HPDE6-E6E7 (cell line): ENCODE data around the gene PKD1.
"Not testable (repeated sequence)": the region's sequence is repeated elsewhere in the genome, so short reads cannot be mapped to it uniquely, and the experiment has no call there.

Source experiments
- DNase-seq: peaks from one replicate; pipeline ENCODE4 v3.0.0; 2011; ENCODE audit warnings: missing footprints; ENCODE audit errors: extremely low spot score

Gene PKD1

GRCh38 chr16:2150418-2151187 lies 14.9 kb upstream of the PKD1 start:
- no peak for DNase-seq

GRCh38 chr16:2149630-2150417 lies 14.1 kb upstream of the PKD1 start:
- DNase-seq: no peak

GRCh38 chr16:2148714-2149629 lies 13.3 kb upstream of the PKD1 start:
- no peak for DNase-seq

- DNase-seq: no peak
These were observed 12.4 kb upstream of the PKD1 start, which contains the start of gene RAB26 for GRCh38 chr16:2147981-2148671. Gene RAB26, plus strand, starts transcription at chr16:2148625. Its CDS starts 159 bp downstream, at chr16:2148784.

- DNase-seq: no peak
These were observed 11.7 kb upstream of the PKD1 start for GRCh38 chr16:2147378-2147777.

- no peak for DNase-seq
These were observed 10.1 kb upstream of the PKD1 start for GRCh38 chr16:2145843-2146242.

GRCh38 chr16:2143878-2144485 lies 8.3 kb upstream of the PKD1 start:
- no peak for DNase-seq

- no peak for DNase-seq
These were observed 7.5 kb upstream of the PKD1 start for GRCh38 chr16:2142942-2143877.

- not testable (repeated sequence) for DNase-seq
These were observed 627 bp downstream of the PKD1 start for GRCh38 chr16:2135071-2135470.

- not testable (repeated sequence) for DNase-seq
These were observed 1.9 kb downstream of the PKD1 start for GRCh38 chr16:2133797-2134196.

GRCh38 chr16:2129890-2130447 lies 5.7 kb downstream of the PKD1 start:
- not testable (repeated sequence) for DNase-seq

GRCh38 chr16:2129251-2129650 lies 6.4 kb downstream of the PKD1 start:
- not testable (repeated sequence) for DNase-seq

GRCh38 chr16:2127630-2128280 lies 7.9 kb downstream of the PKD1 start:
- not testable (repeated sequence) for DNase-seq

GRCh38 chr16:2126928-2127556 lies 8.7 kb downstream of the PKD1 start:
- DNase-seq: not testable (repeated sequence)

- not testable (repeated sequence) for DNase-seq
These were observed 9.4 kb downstream of the PKD1 start for GRCh38 chr16:2126161-2126743.

- not testable (repeated sequence) for DNase-seq
These were observed 10.1 kb downstream of the PKD1 start for GRCh38 chr16:2125609-2126008.

- DNase-seq: not testable (repeated sequence)
These were observed 10.8 kb downstream of the PKD1 start for GRCh38 chr16:2124694-2125444.
